GM19328 (cell line): ENCODE measurements around the gene TM4SF4.

ENCODE experiments used
- ATAC-seq: cut with Tn5 transposase; IDR thresholded peaks from one replicate; pipeline ENCODE4 v1.9.1; 2021; ENCODE audit warnings: mild to moderate bottlenecking, moderate library complexity; ENCODE audit not compliant: unreplicated experiment

TM4SF4 gene

DNA sequence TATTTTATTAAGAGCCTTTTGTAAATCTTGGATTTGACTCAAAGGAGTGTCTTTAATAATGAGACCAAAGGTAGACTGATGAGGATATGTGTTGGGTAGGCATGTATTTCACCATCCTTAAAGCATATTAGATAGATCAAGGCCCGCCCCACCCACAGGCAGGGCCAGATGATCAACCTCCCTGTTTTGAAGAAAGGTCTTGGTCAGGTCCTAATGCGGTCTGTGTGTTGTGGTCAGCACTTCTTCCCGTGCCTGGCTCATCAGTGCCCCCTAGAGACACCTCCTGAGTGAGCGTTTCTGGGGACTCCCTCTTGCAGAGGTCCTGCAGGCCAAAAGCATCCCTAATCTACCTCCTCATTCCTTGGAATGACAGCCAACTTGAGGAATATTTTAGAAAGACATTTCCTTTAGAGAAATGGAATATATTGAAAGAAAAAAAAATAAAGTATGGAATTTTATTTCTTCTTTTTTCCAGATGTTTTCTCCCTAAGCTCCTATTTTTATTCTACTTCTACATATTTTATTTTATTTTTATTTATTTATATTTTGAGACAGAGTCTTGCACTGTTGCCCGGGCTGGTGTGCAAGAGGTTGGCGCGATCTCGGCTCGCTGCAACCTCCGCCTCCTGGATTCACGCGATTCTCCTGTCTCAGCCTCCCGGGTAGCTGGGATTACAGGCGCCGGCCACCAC, 6.0 kb downstream of the TM4SF4 start:
- ATAC-seq = peak; percentile 93

DNA sequence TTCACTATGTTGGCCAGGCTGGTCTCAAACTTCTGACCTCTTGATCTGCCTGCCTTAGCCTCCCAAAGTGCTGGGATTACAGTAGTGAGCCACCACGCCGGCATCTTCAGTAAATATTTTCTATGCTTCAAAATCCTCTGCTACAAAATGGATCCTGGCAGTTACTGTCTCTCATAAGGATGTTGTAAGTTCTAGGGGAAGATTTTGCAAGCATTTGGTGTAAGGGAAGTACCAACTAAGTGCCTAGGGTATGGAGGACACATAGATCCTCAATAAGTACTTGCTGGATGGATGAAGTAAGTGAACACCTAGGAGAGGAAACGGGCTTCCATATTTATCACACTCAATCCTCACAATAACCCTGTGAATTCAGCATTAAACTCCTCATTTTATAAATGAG, 6.6 kb downstream of the TM4SF4 start:
- ATAC-seq = no peak

DNA sequence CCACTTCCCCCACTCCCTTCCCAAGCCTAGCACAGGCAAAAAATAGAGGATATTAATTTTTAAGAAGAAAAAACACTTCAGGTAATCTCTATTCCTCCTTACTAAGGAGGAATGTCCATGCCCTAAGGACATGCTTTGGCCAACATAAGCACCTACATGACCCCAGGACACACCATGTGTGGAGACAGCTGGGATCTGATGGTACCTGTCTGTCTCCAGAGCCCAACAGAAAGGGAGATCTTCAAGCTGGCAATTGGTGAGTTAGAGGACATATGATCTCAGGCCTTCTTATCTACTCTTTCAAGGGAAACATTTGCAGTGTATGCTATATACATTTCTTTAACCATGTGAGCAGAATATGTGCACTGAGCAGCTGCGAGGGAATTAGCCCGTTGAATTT, 7.0 kb downstream of the TM4SF4 start:
- no peak for ATAC-seq

DNA sequence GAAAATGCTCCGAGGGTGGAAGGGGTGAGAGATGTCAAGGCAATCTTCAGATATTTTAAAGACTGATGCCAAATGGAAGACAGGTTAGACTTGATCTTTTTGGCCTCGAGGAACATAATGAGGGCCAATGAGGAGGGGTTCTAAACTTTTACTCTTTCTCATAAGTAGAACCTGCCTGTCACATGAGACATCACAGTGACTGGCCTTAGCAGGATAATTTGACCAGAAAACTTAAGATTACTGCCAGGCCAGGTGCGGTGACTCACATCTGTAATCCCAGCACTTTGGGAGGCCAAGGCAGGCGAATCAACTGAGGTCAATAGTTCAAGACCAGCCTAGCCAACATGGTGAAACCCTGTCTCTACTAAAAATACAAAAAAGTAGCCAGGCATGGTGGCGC, 12.2 kb downstream of the TM4SF4 start:
- no peak for ATAC-seq

DNA sequence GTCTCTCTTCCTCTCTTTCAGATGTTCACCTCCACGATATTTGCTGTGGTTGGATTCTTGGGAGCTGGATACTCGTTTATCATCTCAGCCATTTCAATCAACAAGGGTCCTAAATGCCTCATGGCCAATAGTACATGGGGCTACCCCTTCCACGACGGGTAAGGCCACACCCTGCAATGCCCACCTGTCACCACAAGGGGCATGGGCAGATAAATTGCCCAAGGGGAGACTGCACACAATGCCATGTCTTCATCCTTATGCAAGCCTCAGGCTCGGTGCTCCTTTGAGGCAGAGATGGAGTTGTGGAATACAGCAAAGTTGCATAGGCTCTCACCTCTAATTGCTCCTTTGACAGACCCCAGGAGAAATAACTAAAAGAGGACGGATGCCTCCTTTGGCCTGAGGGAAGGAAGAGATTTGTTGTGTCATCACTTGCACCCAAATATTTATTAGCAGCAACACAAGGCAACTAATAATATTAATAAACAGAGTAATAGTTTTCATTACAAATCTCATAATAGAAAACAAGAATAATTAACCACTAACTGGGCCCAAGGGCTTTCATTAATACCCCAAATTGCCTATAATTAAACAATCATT, 13.2 kb downstream of the TM4SF4 start:
- ATAC-seq = no peak

DNA sequence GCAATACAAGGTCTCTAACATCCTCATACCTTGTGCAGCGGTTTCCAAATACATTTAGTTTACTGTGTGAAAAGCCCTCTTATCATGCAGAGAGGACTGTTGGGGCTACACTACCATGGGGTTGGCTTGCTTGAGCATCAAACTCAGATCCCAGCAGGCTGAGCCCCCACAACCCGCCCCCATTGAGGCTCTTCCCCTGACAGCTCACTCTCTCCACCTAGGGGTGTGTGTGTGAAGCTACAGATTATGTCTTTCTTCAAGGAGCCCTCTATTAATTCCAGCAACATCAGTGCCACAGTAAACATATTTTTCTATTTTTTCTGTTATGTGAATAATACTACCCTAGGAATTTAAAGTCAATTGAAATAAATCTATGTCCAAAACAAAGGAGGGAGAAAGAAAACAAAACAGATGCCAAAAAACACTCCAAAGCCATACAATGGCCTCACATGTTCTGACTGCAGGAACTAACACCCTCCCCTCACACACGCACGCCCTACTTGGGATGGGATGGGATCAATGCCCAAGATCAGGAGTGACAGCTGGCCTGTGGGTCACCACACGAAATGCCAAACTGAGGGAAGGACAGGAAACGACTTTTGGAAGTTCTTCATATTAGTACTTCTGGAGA, 14.7 kb downstream of the TM4SF4 start:
- no peak for ATAC-seq

DNA sequence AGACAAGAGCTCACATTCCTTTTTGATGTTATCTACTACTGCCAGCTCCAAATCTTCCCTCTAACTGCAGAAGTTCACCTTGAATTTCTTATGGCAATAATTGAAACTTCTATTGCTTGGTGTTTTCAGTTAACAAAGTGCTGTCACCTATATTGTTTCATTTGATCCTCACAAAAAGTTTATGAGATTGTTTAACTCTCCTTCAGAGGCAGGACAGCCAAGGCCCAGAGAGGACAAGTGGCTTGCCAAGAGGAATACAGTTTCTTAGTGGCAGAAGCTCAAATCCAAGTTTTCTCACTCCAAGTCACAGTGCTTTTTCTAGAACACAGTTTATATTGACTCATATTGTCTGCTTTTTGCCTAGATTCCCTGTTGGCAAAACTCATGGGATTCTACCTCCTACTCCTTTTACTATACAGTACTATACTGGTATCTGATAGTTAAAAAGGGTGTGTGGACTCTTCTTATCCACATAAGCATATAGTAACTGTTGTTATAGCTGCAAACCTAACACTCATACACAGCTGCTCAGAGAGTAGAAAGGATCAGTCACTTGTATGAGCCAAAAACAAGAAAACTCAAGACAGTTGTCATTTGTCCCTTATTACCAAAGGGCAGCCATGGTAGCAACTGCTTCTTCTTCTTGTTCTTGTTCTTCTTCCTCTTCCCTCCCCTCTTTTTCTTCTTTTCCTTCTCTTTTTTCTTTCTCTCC, 15.9 kb downstream of the TM4SF4 start:
- no peak for ATAC-seq

DNA sequence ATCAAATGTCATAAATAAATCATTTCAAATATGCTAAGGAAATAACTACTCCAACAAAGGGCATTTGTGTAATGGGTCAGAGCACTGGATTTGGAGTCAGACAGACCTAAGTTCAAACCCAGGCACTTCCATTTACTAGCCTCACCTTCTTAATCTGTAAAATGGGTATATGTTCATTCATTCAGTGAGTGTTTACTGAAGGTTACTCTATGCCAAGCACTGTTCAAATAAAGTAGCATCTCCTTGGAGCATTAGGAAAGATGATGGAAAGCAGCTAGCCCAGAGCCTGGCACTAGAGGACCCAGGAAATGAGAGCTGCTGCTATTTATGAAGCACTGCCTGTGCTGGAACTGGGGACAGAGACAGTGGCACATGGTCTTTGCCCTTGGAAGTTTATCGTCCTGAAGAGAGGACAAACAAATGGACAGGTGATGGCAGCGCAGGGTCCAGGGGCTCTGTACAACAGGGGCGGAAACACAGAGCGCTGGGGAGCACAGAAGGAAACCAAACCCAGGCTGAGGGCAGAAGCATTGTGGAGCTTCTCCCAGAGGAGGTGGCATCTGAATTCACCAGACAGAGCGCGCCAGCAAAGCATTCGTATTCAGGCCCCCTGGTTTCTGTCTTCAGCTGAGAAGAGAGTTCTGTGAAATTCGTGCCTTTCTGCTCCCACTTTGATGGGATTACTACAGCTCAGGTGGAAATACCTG, 19.0 kb downstream of the TM4SF4 start:
- ATAC-seq = no peak

DNA sequence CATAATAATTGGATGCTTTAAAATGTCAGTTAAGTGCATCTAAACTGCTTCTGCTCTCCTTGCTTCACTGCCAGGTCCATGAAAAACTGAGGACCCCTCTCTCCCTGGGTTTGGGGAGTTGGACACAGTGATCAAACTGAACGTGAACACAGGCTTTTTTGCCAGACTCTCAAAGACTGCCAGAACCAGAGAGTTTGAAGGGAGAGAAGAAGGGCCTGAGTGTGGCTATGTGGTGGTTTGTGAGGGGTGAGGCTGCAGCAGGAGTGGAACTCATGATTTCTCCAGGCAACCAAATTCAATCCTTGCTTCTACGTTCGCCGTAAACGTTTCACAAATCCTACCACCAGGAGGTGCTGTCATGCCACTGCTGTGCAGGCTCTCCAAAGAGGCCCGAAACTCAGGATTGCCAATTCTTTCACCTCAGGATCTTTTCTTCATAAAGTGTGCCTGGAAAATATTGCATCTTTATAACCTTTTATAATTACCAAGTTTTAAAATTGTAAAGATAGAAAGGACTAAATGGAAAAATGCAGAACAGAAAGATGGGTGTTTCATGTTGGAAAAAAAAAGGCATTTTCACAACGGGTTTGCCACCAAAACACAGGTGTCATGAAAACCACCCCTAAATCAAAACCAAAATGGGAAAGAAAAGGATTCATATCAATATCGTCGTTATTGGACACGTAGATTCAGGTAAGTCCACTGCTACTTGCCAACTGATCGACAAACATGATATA, 19.7 kb downstream of the TM4SF4 start:
- ATAC-seq = no peak

DNA sequence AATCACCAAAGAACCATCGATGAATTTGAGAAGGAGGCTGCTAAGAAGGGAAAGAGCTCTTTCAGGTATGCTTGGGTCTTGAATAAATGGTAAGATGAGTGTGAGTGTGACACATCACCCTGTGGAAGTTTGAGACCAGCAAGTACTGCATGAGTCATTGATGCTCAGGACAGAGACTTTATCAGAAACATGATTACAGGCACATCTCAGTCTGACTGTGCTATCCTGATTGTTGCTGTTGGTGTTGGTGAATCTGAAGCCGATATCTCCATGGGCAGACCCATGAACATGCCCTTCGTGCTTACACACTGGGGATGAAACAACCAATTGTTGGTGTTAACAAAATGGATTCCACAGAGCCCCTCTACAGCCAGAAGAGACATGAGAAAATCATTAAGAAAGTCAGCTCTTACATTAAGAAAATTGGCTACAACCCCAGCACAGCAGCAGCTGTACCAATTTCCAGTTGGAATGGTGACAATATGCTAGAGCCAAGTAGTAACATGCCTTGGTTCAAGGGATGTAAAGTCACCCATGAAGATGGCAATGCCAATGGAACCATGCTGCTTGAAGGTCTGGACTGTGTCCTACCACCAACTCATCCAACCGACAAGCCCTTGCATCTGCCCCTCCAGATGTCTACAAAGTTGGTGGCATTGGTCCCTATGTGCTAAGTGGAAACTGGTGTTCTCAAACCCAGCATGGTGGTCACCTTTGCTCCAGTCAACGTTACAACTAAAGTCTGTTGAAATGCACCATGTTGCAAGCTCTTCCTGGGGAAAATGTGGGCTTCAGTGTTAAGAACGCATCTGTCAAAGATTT, 20.5 kb downstream of the TM4SF4 start:
- no peak for ATAC-seq

DNA sequence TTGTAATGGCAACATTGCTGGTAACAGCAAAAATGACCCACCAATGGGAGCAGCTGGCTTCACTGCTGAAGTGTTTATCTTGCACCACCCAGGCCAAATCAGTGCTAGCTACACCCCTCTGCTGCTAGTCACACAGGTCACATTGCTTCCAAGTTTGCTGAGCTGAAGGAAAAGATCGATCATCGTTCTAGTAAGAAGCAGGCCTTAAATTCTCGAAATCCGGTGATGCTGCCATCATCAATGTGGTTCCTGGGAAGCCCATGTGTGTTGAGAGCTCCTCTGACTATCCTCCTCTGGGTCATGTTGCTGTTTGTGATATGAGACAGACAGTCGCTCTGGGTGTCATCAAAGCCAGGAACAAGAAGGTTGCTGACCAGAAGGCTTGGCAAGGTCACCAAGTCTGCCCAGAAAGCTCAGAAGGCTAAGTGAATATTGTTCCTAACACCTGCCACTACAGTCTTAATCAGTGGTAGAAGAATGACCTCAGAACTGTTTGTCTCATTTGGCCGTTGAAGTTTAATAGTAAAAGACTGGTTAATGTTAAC, 21.2 kb downstream of the TM4SF4 start:
- ATAC-seq = no peak

DNA sequence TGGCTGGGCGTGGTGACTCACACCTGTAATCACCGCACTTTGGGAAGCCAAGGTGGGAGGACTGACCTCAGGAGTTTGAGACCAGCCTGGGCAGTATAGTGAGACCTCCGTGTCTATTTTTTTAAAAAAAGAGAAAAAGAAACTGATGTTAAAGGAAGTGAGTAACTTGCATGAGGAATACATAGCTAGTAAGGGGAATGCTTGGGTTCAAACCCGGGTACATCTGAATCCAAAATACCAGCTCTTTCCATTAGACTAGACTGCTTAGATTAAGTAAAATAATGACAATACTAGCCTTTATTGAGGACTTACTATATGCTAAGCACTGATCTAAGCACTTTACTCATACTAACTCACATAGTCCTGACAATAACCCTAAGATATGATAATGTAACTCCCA, 22.4 kb downstream of the TM4SF4 start:
- no peak for ATAC-seq

DNA sequence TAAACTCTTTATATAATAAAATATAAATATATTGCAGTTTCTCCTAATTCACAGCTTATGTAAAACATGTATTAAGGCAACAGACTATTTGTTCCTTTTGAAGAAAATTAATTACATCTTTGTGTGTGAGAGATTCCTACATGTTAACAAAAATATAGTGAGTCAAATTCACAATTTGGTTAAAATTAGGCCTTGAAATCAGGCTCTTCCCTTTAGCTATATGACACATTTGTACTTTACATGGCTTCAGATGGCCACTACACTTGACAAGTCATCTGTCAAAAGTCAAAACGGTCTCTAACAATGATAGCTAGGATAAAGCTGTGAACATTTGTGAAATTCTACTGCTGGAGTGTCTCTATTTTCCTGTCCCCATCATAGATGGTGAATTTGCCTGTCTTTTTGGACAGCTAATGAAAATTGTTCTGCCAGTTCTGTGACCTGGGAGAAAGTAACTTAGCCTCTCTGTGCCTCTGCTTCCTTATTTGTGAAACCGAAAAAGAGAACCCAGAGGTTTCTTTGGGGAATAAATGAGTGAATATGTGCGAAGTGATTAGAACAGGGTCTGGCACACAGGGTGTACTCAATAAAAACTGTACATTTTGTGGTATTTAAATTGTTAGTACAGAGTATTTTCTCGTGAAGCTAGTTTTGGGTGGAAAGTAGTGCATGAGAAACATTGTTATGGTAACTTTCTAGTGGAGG, 23.6 kb downstream of the TM4SF4 start:
- no peak for ATAC-seq

DNA sequence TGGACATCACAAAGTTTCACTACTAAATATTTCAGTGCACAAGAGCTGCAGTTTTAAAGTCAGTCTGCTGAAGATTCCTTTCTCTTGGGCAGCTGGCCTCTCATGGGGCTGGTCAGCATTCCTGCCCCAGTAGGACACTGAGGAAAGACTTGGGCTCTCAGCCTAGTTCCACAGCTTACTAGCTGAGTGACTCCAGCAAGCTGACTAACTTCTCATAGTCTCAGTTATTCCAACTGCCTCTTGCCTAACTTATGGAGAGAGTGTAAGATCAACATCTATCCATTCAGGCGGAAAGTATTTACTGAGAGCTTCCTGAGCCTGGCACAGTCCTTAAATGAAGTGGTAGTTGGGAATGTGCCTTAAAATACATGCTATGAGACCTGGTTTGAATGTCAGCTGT, 27.0 kb downstream of the TM4SF4 start:
- no peak for ATAC-seq

DNA sequence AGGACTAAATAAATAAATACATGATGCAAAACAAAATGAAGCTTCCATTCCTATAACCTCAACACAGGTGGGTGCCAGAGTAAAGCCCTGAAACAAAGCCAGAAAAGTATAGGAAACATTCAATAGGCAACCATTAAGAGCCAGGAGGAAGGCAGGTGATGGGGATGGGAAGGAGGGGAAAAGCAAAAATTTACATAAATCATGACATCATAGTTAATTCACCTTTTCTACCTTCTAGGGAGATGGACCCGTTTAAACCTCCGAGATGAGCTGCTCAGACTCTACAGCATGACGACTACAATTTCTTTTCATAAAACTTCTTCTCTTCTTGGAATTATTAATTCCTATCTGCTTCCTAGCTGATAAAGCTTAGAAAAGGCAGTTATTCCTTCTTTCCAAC, 27.9 kb downstream of the TM4SF4 start:
- no peak for ATAC-seq

DNA sequence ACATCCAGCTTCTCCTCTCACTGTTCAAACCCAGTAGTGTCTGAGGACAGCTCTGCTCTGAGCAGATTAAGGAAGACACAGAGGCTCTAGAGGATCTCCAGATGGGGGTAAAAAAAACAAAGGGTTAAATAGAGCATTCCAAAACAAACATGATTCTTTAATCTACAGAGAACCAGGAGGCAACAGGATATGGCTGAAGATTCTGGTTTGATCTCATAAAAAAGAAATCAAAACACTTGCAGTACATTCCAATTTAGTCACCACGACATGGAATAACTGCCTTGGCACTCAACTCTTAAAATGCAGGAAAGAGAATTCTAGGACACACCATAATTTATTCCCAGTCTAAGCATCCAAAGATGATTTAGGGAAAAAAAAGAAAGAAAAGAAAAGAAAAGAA, 32.0 kb downstream of the TM4SF4 start:
- ATAC-seq = no peak

DNA sequence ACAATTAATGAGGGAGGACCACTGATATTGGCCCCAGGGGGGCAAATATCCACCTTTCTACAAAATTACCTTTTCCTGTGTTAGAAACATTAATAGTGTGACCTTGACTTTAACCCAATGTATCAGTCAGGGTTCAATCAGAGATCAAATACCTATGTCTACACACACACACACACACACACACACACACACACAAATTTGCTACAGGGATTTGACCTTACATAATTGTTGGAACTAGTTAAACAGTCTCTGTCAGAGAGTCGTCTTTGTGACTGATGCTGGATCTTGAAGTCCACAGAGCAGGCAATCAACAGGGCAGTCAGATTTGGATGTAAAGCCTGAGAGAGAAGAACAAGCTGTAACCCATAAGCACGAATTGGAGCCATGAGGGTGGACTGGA, 32.5 kb downstream of the TM4SF4 start:
- ATAC-seq = no peak

DNA sequence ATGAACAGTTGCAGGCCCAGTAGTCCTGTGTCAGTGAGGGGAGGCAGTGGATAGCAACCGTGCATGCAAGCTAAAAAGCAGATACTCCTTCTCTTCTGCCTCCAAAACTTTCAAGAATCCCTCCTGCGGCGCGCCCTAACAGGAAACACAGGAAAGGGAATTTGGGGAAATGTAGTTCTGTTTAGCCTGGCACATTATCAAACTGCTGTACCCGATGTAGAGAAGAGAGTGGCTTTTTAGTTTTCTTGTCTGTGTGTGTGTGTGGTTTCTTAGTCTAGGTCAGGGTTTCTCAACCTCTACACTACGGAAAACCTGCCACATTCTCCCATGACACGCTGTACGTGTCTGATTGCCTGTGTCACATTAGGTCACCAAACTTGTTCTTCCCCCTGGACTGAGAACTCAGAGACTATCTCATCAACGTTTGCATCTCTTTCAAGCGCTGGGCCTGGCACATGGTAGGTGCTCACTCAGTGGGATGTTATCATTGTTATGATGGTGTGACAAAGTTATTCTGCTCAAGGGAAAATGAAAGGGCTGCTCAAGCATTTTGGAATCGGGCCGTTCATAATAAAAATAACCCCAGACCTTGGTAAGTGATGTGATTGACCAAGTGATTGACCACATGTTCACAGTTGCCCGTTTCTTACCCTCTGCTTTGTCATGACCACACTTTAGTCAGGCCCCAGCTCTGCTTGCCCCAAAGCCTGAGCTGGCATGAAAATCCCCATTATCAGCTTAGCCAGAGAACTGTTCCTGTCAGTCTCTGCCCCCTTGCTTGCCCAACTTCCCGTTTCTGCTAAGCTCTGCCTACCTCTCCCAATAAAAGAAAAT, 33.2 kb downstream of the TM4SF4 start:
- no peak for ATAC-seq
